Measurements from ENCODE around the gene RAB31.

- TF ChIP-seq CTCF (IDR thresholded peaks at IDR 0.05) (no peak), POLR2A (IDR thresholded peaks at IDR 0.05) (no peak), POLR2AphosphoS5 (IDR thresholded peaks at IDR 0.05) (no peak)
These were observed 110.3 kb downstream of the RAB31 start for GRCh38 chr18:9818423-9818734.
